ENCODE measurements around the gene CNPY1.

The CNPY1 gene

GRCh38 chr7:155578016-155578415 is 31.7 kb upstream of the CNPY1 start:
- TF ChIP-seq CREB1 (IDR thresholded peaks at IDR 0.05; ENCODE audit: low read depth), result no peak
- no peak for TF ChIP-seq MAX (IDR thresholded peaks at IDR 0.05)
- TF ChIP-seq ZBTB7A (IDR thresholded peaks at IDR 0.05; ENCODE audit: low read depth), result no peak
- TF ChIP-seq REST (IDR thresholded peaks at IDR 0.05; ENCODE audit: low read depth), result no peak
- no peak for TF ChIP-seq TEAD4 (IDR thresholded peaks at IDR 0.05)
- no peak for TF ChIP-seq YY1 (IDR thresholded peaks at IDR 0.05; ENCODE audit: low read depth)
- no peak for TF ChIP-seq USF1 (IDR thresholded peaks at IDR 0.05)
- no peak for TF ChIP-seq TCF12 (IDR thresholded peaks at IDR 0.05; ENCODE audit: low read depth)
- no peak for TF ChIP-seq CEBPB (IDR thresholded peaks at IDR 0.05)
- TF ChIP-seq EP300 (IDR thresholded peaks at IDR 0.05; ENCODE audit: borderline replicate concordance), result no peak
- no peak for TF ChIP-seq EGR1 (IDR thresholded peaks at IDR 0.05)
- no peak for TF ChIP-seq RAD21 (IDR thresholded peaks at IDR 0.05; ENCODE audit: low read depth)

GRCh38 chr7:155577509-155577905 is 31.1 kb upstream of the CNPY1 start:
- TF ChIP-seq RAD21 (IDR thresholded peaks at IDR 0.05; ENCODE audit: low read depth) (no peak), TEAD4 (IDR thresholded peaks at IDR 0.05) (no peak), EGR1 (IDR thresholded peaks at IDR 0.05) (no peak), CREB1 (IDR thresholded peaks at IDR 0.05; ENCODE audit: low read depth) (no peak), ZBTB7A (IDR thresholded peaks at IDR 0.05; ENCODE audit: low read depth) (no peak), TCF12 (IDR thresholded peaks at IDR 0.05; ENCODE audit: low read depth) (no peak), YY1 (IDR thresholded peaks at IDR 0.05; ENCODE audit: low read depth) (no peak)

GRCh38 chr7:155576900-155577508 is 30.6 kb upstream of the CNPY1 start:
- TF ChIP-seq RAD21 (IDR thresholded peaks at IDR 0.05; ENCODE audit: low read depth) (no peak), YY1 (IDR thresholded peaks at IDR 0.05; ENCODE audit: low read depth) (no peak), EGR1 (IDR thresholded peaks at IDR 0.05) (no peak), EP300 (IDR thresholded peaks at IDR 0.05; ENCODE audit: borderline replicate concordance) (no peak), CREB1 (IDR thresholded peaks at IDR 0.05; ENCODE audit: low read depth) (no peak), TEAD4 (IDR thresholded peaks at IDR 0.05) (no peak), NFIC (IDR thresholded peaks at IDR 0.05) (no peak), USF1 (IDR thresholded peaks at IDR 0.05) (no peak), CEBPB (IDR thresholded peaks at IDR 0.05) (no peak), MAX (IDR thresholded peaks at IDR 0.05) (no peak), FOXM1 (IDR thresholded peaks at IDR 0.05; ENCODE audit: borderline replicate concordance, low read depth) (no peak), TCF12 (IDR thresholded peaks at IDR 0.05; ENCODE audit: low read depth) (no peak), TAF1 (IDR thresholded peaks at IDR 0.05; ENCODE audit: low read depth) (no peak), REST (IDR thresholded peaks at IDR 0.05; ENCODE audit: low read depth) (no peak), ZBTB7A (IDR thresholded peaks at IDR 0.05; ENCODE audit: low read depth) (no peak)

GRCh38 chr7:155576416-155576815 is 30.1 kb upstream of the CNPY1 start:
- TF ChIP-seq FOXM1 (IDR thresholded peaks at IDR 0.05; ENCODE audit: borderline replicate concordance, low read depth) (no peak), TCF12 (IDR thresholded peaks at IDR 0.05; ENCODE audit: low read depth) (no peak), REST (IDR thresholded peaks at IDR 0.05; ENCODE audit: low read depth) (no peak), CEBPB (IDR thresholded peaks at IDR 0.05) (no peak), TEAD4 (IDR thresholded peaks at IDR 0.05) (no peak), EP300 (IDR thresholded peaks at IDR 0.05; ENCODE audit: borderline replicate concordance) (no peak), USF1 (IDR thresholded peaks at IDR 0.05) (no peak), TAF1 (IDR thresholded peaks at IDR 0.05; ENCODE audit: low read depth) (no peak), RAD21 (IDR thresholded peaks at IDR 0.05; ENCODE audit: low read depth) (no peak), YY1 (IDR thresholded peaks at IDR 0.05; ENCODE audit: low read depth) (no peak), EGR1 (IDR thresholded peaks at IDR 0.05) (no peak), MAX (IDR thresholded peaks at IDR 0.05) (no peak), ZBTB7A (IDR thresholded peaks at IDR 0.05; ENCODE audit: low read depth) (no peak)
